Naive B cell (primary cell): Measurements from ENCODE around the gene ARHGEF7. TPM values are rescaled to one million over a fixed set of nuclear protein-coding genes. Genes with fewer than 3 reads are reported as not detected.

ENCODE experiments used
- ATAC-seq, 2 donors: fragments of 150-1000 bp; cut with Tn5 transposase; 2 replicates each; pipeline ENCODE4 v1.10.0; 2021; ENCODE audit warnings: low read depth in 2 of 2, mild to moderate bottlenecking in 2 of 2, moderate library complexity in 2 of 2
- DNase-seq: peaks from one replicate; pipeline ENCODE4 v3.0.0; 2022
- H3K27ac Mint-ChIP-seq, 6 donors: one replicate each; pipeline ENCODE4 v1.8.0; 2020 to 2022; ENCODE audit warnings: mild to moderate bottlenecking in 6 of 6, mixed read lengths in 6 of 6, moderate library complexity in 5 of 6, inconsistent platforms in 2 of 6
- H3K27me3 Mint-ChIP-seq, 3 donors: one replicate each; pipeline ENCODE4 v1.8.0; 2021 to 2022; ENCODE audit warnings: mixed read lengths in 3 of 3, mild to moderate bottlenecking in 1 of 3
- H3K36me3 Mint-ChIP-seq, 2 donors: one replicate each; pipeline ENCODE4 v1.8.0; 2020 to 2022; ENCODE audit warnings: mixed read lengths in 2 of 2, inconsistent platforms in 1 of 2, mild to moderate bottlenecking in 1 of 2
- H3K4me1 Mint-ChIP-seq, 3 donors: one replicate each; pipeline ENCODE4 v1.8.0; 2020 to 2022; ENCODE audit warnings: mixed read lengths in 3 of 3, inconsistent platforms in 1 of 3, mild to moderate bottlenecking in 1 of 3, moderate library complexity in 1 of 3
- H3K4me3 Mint-ChIP-seq, 8 donors: one replicate each; pipeline ENCODE4 v1.8.0; 2020 to 2022; ENCODE audit warnings: mild to moderate bottlenecking in 8 of 8, mixed read lengths in 8 of 8, moderate library complexity in 8 of 8, inconsistent platforms in 2 of 8
- H3K9me3 Mint-ChIP-seq, 7 donors: one replicate each; pipeline ENCODE4 v1.8.0; 2020 to 2022; ENCODE audit warnings: mixed read lengths in 7 of 7, mild to moderate bottlenecking in 5 of 7, inconsistent platforms in 2 of 7, moderate library complexity in 1 of 7
- polyA plus RNA-seq, 6 donors: library from polyadenylated mRNA; unstranded; fragments of 300-500 nt; fragmentation: Illumina TruSeq; gene quantifications; one replicate each; pipeline ENCODE4 v1.2.3, GENCODE V29; 2021; ENCODE audit warnings: low read depth in 6 of 6

ARHGEF7 gene
- polyA plus RNA-seq, 6 donors from 2014 or later = 9.1 to 26.9 (median 17.5) TPM

DNA sequence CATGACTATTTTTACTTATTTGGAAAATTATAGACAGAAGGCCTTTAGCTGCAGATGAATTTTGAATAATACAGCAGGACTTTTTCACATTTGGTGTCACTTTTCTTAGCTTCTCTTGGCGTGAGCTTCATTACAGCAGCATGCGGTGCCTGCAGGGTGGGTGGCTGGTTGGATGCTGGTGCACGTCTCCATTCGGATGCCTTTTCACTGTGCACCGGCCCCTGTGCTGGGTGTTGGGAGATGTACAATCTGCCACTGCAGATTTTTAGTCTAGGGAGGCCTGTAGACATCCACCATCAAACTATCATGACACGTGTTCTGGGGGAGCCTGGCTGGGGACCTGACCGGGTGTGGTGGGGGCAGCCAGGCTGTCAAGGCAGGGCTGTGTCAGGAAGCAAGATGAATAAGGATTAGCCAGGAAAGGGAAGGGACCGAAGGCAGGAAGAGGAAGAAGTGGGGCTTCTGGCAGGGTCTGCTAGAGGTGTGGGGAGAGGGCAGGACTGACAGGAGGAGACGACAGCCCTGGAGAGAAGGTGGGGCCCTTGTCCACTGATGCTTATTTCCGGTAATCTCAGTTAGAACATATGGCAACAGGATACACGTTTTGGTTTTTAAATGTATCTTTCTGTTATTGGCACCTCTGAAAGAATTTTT, 88.8 kb downstream of the ARHGEF7 start:
- Mint-ChIP-seq H3K27me3 (no peaks in the 10 kb centered on the region), H3K27ac (peak overlapping the region; percentile 78 to 99 (median 94)), H3K4me3 (peak overlapping the region; percentile 22 to 93 (median 64)), H3K9me3 (peaks cover 0 to 2% (median 0%) of the 10 kb centered on the region in 7 donors), H3K36me3 (peaks cover 9 to 11% of the 10 kb centered on the region in 2 donors), H3K4me1 (peaks cover 67 to 90% (median 79%) of the 10 kb centered on the region in 3 donors)
- DNase-seq = peak; percentile 39
- ATAC-seq = peak; percentile 68 to 72

DNA sequence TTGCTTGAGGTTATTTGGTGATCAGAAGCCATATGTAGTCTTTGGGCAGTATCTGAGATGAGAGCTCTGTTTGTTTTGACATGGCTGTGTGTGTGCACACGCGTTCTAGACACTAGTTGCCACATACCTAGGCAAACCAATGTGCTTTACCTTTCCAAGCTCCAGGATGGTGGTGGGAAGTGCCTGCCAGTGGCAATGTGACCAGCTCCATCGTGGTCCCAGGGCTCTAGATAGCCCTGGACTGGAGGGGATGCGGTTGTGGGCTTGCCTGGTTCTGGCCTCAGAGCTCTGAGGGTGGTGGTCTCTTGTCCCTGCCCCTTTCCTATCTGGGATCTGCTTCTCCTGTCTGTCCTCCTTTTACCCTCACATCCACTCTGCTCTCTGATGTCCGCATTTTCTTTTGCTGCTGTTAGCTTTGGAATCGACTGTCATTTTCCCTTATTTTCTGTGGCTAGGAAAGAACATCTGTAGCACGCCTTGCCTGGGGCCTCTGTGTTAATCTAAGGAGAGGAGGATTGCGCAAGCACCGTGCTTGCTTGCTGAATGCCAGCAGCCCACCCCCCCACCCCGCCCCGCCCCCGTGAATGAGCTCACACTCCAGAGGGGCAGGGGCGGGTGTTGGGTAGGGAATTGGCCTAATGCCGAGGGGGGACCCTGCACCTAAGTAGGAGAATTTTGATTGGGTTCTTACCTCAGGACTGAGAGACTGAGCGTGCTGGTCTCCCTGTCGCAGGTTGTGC, 89.5 kb downstream of the ARHGEF7 start:
- peaks cover 63 to 83% (median 72%) of the 10 kb centered on the region in 3 donors for H3K4me1 Mint-ChIP-seq
- peak overlapping the region; percentile 78 to 99 (median 94) for H3K27ac Mint-ChIP-seq
- peak overlapping the region; percentile 22 to 93 (median 64) for H3K4me3 Mint-ChIP-seq
- H3K27me3 Mint-ChIP-seq = no peaks in the 10 kb centered on the region
- no peak for DNase-seq
- peaks cover 8 to 9% of the 10 kb centered on the region in 2 donors for H3K36me3 Mint-ChIP-seq
- H3K9me3 Mint-ChIP-seq = peaks cover 0 to 2% (median 0%) of the 10 kb centered on the region in 7 donors
- peak in 1 of 2 donors; percentile 5 for ATAC-seq

DNA sequence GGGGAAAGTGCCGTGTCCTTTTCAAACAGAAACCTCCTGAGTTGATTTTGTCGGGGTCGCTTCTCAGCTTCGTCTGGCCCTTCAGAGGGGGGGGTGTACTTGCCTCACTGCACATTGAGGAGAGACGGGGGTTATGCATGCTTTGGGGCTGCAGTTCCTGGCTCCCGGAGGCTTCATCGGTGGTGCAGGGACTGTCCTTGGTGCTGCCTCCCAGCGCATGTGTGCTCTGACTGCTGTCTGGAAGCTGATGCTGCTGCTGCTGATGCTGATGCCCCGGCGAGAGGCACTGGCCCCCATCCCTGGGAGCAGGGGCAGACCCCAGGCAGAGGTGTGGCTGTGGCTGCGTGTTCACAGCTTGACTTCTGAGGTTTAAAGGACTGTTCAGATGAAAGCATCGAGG, 91.0 kb downstream of the ARHGEF7 start:
- peaks cover 60 to 73% (median 72%) of the 10 kb centered on the region in 3 donors for H3K4me1 Mint-ChIP-seq
- no peak for DNase-seq
- no peaks in the 10 kb centered on the region for H3K9me3 Mint-ChIP-seq
- no peak for ATAC-seq
- peaks cover 0 to 8% of the 10 kb centered on the region in 2 donors for H3K36me3 Mint-ChIP-seq
- peak overlapping the region in 3 of 6 donors; percentile 58 to 86 (median 78) for H3K27ac Mint-ChIP-seq
- H3K4me3 Mint-ChIP-seq = peak overlapping the region in 1 of 8 donors; percentile 8
- H3K27me3 Mint-ChIP-seq = no peaks in the 10 kb centered on the region

DNA sequence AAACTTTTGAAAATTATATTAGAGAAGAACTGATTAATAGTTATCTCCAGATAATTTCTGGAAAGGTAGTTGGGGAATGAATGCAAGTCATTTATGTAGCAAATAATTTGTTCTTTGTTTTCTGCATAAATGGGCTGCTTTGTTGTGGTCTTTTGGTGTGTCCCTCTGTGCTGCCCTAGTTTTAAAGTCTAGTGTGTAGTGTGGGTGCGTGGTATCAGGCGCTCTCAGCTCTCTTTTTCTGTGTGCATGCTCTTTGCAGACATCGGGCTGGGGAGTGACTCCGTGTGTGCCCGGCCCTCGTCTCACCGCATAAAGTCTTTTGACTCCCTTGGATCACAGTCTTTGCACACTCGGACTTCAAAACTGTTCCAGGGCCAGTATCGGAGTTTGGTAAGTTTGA, 94.5 kb downstream of the ARHGEF7 start:
- H3K27me3 Mint-ChIP-seq = no peaks in the 10 kb centered on the region
- H3K9me3 Mint-ChIP-seq = no peaks in the 10 kb centered on the region
- H3K4me1 Mint-ChIP-seq = peaks cover 60 to 74% (median 65%) of the 10 kb centered on the region in 3 donors
- no peak overlapping the region for H3K4me3 Mint-ChIP-seq
- DNase-seq = no peak
- H3K36me3 Mint-ChIP-seq = peaks cover 0 to 8% of the 10 kb centered on the region in 2 donors
- ATAC-seq = no peak
- H3K27ac Mint-ChIP-seq = peak overlapping the region in 2 of 6 donors; percentile 3 to 22

DNA sequence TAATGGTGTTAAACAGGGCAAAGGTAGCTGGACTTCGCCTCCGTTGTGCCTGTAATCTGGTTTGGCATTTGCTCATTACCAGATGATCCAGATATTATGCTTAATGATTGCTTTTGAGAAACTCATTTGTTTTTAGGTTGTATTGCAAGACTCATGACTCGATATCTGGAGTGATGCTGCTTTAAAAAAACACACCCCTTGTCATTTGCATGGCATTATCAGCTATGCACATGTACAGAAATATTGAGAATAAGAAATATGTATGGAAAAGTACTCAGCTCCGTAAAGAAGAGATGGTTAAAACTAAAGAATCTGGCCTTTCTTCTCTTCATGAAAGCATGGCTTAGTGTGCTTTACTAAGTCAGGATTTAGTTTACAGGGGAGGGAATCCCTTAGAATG, 95.0 kb downstream of the ARHGEF7 start:
- no peak for ATAC-seq
- peaks cover 0 to 7% of the 10 kb centered on the region in 2 donors for H3K36me3 Mint-ChIP-seq
- H3K27ac Mint-ChIP-seq = peak overlapping the region in 3 of 6 donors; percentile 3 to 87 (median 22)
- DNase-seq = no peak
- no peaks in the 10 kb centered on the region for H3K9me3 Mint-ChIP-seq
- no peaks in the 10 kb centered on the region for H3K27me3 Mint-ChIP-seq
- peaks cover 59 to 73% (median 66%) of the 10 kb centered on the region in 3 donors for H3K4me1 Mint-ChIP-seq
- no peak overlapping the region for H3K4me3 Mint-ChIP-seq

DNA sequence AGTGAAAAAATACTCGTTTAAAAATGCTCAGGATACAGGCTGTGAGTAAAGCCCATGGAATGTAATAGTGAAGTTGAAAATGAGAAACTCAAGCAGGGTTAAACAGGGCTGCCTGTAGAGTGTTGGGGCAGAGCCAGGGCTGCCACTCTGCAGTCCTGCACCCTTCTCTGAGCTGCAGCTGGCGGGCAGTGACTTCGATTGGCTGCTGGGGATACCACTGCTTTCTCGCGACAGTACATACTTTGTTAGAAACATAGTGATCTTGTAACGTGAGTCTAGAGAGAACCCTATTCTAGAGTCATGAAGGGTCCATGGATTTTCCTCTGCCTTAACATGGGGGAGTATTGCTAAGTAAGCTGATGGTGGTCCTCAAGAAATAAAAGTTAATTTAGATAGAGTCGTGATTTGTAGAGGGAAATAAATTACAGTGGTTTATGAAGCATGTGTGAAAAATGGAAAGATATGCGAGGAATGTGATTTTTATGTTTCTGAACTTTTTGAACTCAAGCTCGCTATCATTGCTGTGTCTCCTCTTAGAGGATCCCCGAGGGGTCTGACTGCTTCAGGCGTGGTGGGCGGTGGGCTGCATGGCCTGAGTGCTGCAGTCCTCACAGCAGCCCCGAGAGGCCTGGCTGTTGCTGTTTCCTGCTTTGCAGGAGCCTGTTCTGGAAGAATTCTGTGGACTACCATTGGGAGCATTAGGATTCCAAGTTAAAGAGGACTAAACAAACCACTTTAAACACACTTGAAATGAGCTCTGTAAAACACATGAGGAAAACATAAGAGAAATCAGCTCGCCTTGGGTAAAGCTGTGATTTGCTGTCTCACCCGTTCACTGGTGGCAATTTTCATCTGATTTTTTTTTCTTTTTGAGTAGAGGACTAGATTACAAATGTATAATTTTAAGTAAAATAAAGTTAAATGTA, 95.7 kb downstream of the ARHGEF7 start:
- DNase-seq = no peak
- Mint-ChIP-seq H3K4me3 (no peak overlapping the region), H3K9me3 (no peaks in the 10 kb centered on the region), H3K4me1 (peaks cover 59 to 73% (median 66%) of the 10 kb centered on the region in 3 donors), H3K36me3 (peaks cover 0 to under 1% of the 10 kb centered on the region in 2 donors), H3K27ac (peak overlapping the region in 4 of 6 donors; percentile 1 to 79 (median 48)), H3K27me3 (no peaks in the 10 kb centered on the region)
- no peak for ATAC-seq

DNA sequence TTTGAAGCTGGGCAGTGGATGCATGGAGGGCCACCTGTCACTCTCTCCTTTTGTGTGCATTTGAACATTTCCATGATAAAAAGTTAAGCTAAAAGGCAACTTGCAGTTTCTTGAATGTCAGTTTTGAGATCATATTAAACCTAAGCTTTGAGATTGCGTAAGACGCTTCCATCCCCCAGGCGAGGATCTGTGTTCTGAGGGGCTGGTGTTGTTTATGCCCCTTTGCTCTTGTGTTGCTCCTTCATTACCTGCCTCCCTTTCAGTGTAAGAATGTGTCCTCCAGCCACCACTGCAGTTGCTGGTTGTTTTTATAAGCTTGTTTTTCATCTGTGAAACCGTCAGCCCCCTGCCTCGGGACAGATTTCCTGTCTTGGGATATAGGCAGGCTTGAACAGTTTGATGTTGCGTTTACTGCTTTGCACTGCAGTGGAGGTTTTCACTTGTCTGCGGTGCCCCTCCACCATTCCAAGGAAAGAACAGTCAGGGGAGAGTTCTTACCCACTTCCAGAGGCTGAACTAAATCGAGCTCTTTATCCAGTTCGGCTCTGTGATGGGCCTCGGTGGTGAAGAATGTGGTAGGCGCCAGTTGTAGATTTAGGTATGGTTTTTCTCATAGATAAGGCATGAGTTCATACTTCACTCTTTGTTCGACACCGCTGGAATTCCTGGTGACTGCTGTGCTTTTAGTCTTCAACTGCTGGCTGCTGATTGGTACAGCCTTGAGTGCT, 96.8 kb downstream of the ARHGEF7 start:
- Mint-ChIP-seq H3K4me3 (no peak overlapping the region), H3K9me3 (no peaks in the 10 kb centered on the region), H3K4me1 (peaks cover 65 to 79% (median 72%) of the 10 kb centered on the region in 3 donors), H3K27ac (peak overlapping the region in 3 of 6 donors; percentile 53 to 80 (median 75)), H3K27me3 (no peaks in the 10 kb centered on the region), H3K36me3 (no peaks in the 10 kb centered on the region)
- no peak for ATAC-seq
- DNase-seq = no peak

DNA sequence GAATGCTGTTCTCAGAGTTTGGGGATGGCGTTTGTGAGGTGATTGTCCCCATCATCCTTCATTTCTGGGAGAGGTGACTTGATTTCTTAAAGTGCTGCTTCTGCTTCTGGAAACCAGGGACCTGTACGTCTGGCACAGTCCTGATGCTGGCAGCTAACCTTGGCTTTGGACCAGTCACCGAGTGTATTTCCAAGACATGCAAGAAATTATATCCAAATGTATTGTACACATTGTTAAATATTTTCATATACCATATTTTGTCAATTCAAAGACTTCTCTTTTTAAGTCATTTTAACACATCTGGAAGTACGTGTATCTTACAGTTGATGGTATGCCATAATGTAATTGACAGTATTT, 97.4 kb downstream of the ARHGEF7 start:
- H3K36me3 Mint-ChIP-seq = no peaks in the 10 kb centered on the region
- ATAC-seq = no peak
- peak overlapping the region in 3 of 6 donors; percentile 8 to 34 (median 11) for H3K27ac Mint-ChIP-seq
- H3K9me3 Mint-ChIP-seq = no peaks in the 10 kb centered on the region
- peaks cover 70 to 84% (median 70%) of the 10 kb centered on the region in 3 donors for H3K4me1 Mint-ChIP-seq
- no peak for DNase-seq
- H3K4me3 Mint-ChIP-seq = no peak overlapping the region
- no peaks in the 10 kb centered on the region for H3K27me3 Mint-ChIP-seq

DNA sequence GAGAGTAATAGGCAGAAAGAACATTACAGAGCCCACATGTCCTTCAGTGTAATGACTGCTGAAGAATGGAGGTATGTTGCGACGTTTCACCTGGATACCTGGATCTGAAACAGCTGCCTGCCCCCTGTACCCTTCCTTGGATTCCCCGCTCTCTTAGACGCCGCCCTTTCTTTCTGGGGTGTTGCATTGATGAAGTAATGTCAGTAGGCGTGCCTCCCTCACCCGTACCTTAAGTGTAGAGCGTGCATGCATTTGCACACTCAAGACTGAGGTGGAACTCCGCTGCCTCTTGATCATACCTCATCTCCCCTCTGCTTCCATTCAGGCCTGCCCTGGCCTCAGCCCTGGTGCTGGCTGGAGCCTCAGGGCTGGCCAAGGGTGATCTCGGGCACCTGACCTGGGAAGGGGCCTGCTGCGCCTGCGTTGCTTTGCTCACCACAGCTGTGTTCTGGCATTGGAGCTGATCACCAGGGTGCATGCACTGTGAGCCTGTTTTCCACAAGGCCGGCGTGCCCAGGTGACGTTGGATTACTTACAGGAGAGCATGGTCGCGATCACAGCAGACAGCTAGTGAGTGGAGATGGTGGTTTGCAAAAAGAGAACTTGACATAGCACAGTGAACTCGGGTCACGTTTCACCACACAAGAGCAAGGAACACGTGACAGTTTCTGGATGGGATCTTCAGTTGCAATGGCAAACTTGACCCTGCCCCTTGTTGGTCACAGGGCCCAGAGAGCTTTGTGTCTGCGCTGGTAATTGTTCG, 99.0 kb downstream of the ARHGEF7 start:
- peak; percentile 92 to 98 for ATAC-seq
- H3K4me1 Mint-ChIP-seq = peaks cover 55 to 93% (median 67%) of the 10 kb centered on the region in 3 donors
- peak overlapping the region in 7 of 8 donors; percentile 57 to 87 (median 68) for H3K4me3 Mint-ChIP-seq

DNA sequence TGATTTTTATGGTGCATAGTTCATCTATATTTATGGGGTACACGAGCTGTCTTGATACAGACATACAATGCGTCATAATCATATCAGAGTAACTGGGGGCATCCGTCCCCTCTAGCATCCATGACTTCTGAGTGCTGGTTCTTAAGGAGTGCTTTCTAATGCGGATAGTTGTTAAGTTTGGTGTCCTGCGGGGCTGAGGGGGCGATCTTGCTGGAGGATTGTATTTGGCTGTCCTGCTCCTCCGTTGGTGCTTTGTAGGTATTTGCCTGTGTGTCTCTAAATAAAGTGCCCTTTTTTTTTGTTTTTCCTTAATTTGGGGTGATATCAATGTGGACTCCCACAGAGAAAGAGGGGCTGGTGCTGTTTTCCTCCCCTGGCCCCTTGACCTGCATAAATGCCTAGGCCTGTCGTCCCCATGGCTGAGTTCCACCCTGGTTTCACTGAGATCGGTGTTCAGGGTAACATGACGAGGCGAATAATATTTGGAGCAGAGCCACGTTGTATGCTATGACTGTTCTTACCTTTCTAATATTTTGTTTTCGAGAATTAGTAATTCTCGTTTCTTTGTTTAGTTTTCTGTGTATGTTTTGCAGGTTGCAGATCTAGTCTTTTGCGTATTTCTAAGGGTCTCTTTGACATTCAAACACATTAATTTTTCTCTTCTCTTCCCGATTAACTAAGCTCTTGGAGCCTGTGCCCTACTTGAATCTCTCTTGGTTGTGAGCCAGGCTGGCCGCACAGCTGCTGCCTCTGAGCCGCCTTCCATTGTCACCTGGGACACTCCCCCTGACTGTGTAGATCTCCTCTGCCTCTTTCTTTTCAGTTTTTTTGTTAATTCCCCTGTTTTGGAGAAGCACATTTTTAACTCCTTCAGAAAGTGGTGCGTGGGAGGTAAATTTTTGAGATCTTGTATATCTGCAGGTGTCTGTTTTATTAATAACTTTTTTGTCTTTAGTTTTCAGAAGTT, 100.3 kb downstream of the ARHGEF7 start:
- Mint-ChIP-seq H3K36me3 (no peaks in the 10 kb centered on the region), H3K9me3 (no peaks in the 10 kb centered on the region), H3K27me3 (no peaks in the 10 kb centered on the region), H3K27ac (peak overlapping the region in 4 of 6 donors; percentile 47 to 78 (median 66)), H3K4me1 (peaks cover 56 to 86% (median 61%) of the 10 kb centered on the region in 3 donors), H3K4me3 (peak overlapping the region in 3 of 8 donors; percentile 27 to 41 (median 38))
- no peak for ATAC-seq
- no peak for DNase-seq

More for the DNA sequence above, 99.0 kb downstream of the ARHGEF7 start:
- no peaks in the 10 kb centered on the region for H3K36me3 Mint-ChIP-seq
- H3K27me3 Mint-ChIP-seq = no peaks in the 10 kb centered on the region
- peak; percentile 54 for DNase-seq
- H3K9me3 Mint-ChIP-seq = no peaks in the 10 kb centered on the region
- H3K27ac Mint-ChIP-seq = peak overlapping the region; percentile 63 to 95 (median 85)
